GM23248 (cell line): Measurements from ENCODE around the gene SLC4A3. TPM values are rescaled to one million over a fixed set of nuclear protein-coding genes. Genes with fewer than 3 reads are reported as not detected.

Experiments used
- DNase-seq: peaks from one replicate; pipeline ENCODE4 v3.0.0-alpha.2; 2015
- H2AFZ ChIP-seq: fragments of 200-600 bp; sonication (generic); 2 replicates; pipeline ENCODE4 v1.6.1; 2016; ENCODE audit warnings: antibody characterized with exemption
- H3F3A ChIP-seq: fragments of 200-600 bp; sonication (generic); 2 replicates; pipeline ENCODE4 v1.6.1; 2016; ENCODE audit warnings: mild to moderate bottlenecking, antibody characterized with exemption, mixed run types; ENCODE audit not compliant: insufficient read depth
- H3K27ac ChIP-seq: fragments of 200-600 bp; sonication (generic); 2 replicates; pipeline ENCODE4 v1.5.1; 2016; ENCODE audit warnings: mild to moderate bottlenecking
- H3K27me3 ChIP-seq: fragments of 200-600 bp; sonication (generic); replicated peaks from 2 replicates; pipeline ENCODE4 v1.6.1; 2016; ENCODE audit warnings: mild to moderate bottlenecking; ENCODE audit not compliant: insufficient read depth
- H3K36me3 ChIP-seq: fragments of 200-600 bp; sonication (generic); 2 replicates; pipeline ENCODE4 v1.6.1; 2016; ENCODE audit warnings: low read depth, mild to moderate bottlenecking
- H3K4me1 ChIP-seq: fragments of 200-600 bp; sonication (generic); 2 replicates; pipeline ENCODE4 v1.6.1; 2016; ENCODE audit warnings: mild to moderate bottlenecking; ENCODE audit not compliant: insufficient read depth
- H3K4me2 ChIP-seq: fragments of 200-600 bp; sonication (generic); one replicate; pipeline ENCODE4 v1.6.1; 2016; ENCODE audit warnings: mild to moderate bottlenecking; ENCODE audit not compliant: unreplicated experiment
- H3K4me3 ChIP-seq: fragments of 200-600 bp; sonication (generic); 2 replicates; pipeline ENCODE4 v1.5.1; 2016; ENCODE audit warnings: mild to moderate bottlenecking
- H3K79me2 ChIP-seq: fragments of 200-600 bp; sonication (generic); 2 replicates; pipeline ENCODE4 v1.6.1; 2016; ENCODE audit warnings: mild to moderate bottlenecking; ENCODE audit not compliant: insufficient read depth
- H3K9ac ChIP-seq: fragments of 200-600 bp; sonication (generic); 2 replicates; pipeline ENCODE4 v1.6.1; 2016; ENCODE audit warnings: mild to moderate bottlenecking
- H3K9me2 ChIP-seq: fragments of 200-600 bp; sonication (generic); 2 replicates; pipeline ENCODE4 v1.6.1; 2016; ENCODE audit warnings: mixed run types, mild to moderate bottlenecking, moderate library complexity; ENCODE audit not compliant: insufficient read depth
- H3K9me3 ChIP-seq: fragments of 200-600 bp; sonication (generic); one replicate; pipeline ENCODE4 v1.6.1; 2017; ENCODE audit warnings: low read depth
- H4K20me1 ChIP-seq: fragments of 200-600 bp; sonication (generic); 2 replicates; pipeline ENCODE4 v1.6.0; 2016; ENCODE audit not compliant: insufficient read depth
- EZH2 ChIP-seq: fragments of 200-600 bp; sonication (generic); IDR thresholded peaks from 2 replicates; pipeline ENCODE4 v1.6.1; 2018; ENCODE audit warnings: antibody characterized with exemption, mild to moderate bottlenecking; ENCODE audit not compliant: insufficient read depth, poor library complexity, severe bottlenecking
- EZH2phosphoT487 ChIP-seq: fragments of 200-600 bp; sonication (generic); IDR thresholded peaks from 2 replicates; pipeline ENCODE4 v1.6.1; 2018; ENCODE audit warnings: antibody characterized with exemption, moderate library complexity, mild to moderate bottlenecking, low read depth; ENCODE audit not compliant: insufficient read depth
- WGBS, 2 experiments: methylation state at CpG; one replicate each; pipeline ENCODE4 v1.1.6; 2015 to 2017; ENCODE audit warnings: low lambda C conversion rate in 2 of 2, low coverage in 1 of 2; ENCODE audit errors: missing lambda C conversion rate in 2 of 2; 5-methylcytosine and 5-hydroxymethylcytosine counted together
- in situ Hi-C: fragments of 300-500 bp; cut with MboI; formaldehyde crosslinking; loops from 2 replicates; pipeline ENCODE4 v1.15.0; 2020
- polyA plus RNA-seq: library from polyadenylated mRNA; unstranded; fragments of >200 nt; fragmentation: Nextera tagmentation; extraction: Ambion mirVana; gene quantifications from 2 replicates; pipeline ENCODE4 v1.2.1, GENCODE V29; 2016
- total RNA-seq: library from RNA; depleted of rRNA; stranded (reverse); fragments of >200 nt; shearing (Covaris generic); gene quantifications from 2 replicates; pipeline ENCODE4 v1.2.3, GENCODE V29; 2014

The SLC4A3 gene
- total and polyA plus RNA-seq, 2 experiments from 2014 or later, result 0.54 to 0.79 TPM

DNA sequence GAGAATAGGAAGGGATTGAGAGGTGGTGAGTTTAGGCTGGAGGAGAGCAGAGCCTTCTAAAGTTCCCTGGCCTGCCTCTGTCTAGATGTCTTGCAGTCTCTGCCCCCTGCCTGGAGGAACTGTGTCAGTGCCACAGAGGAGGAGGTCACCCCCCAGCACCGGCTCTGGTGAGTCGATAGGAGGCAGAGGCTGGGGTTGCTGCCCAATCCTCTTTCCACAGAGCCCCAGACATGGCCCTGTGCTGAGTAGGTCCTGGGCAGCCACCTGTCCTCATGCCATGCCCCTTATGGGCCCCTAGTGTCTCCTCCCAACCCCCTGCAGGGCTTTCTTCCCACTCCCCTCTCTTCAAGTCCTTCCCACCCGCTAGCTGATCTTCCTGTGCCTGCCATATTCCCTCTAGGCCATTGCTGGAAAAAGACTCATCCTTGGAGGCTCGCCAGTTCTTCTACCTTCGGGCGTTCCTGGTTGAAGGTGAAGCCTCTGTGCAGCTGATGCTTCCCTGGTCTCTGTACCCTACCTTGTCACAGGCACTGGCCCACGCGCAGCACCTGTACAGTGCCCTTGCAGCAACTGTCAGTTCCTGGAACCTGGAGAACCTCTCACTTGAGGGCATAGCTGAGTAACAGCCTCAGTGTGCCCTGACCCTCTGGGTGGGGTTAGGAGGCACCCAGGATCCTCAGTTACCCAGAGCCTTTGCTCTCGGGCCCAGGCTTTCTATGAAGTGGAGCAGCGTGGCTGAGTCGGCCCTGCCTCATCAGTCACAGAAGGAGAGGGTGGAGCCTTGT is 13.2 kb upstream of the SLC4A3 start:
- Histone ChIP-seq H3K27me3 (no peaks in the 10 kb centered on the region), H3K27ac (no peak overlapping the region), H2AFZ (no peak overlapping the region), H3K9me3 (no peaks in the 10 kb centered on the region), H3K36me3 (no peaks in the 10 kb centered on the region), H3K4me3 (no peak overlapping the region), H3K4me2 (no peak overlapping the region), H3K4me1 (no peaks in the 10 kb centered on the region), H3K79me2 (no peaks in the 10 kb centered on the region), H3K9me2 (no peaks in the 10 kb centered on the region), H4K20me1 (no peaks in the 10 kb centered on the region), H3K9ac (no peak overlapping the region), H3F3A (no peaks in the 10 kb centered on the region)
- 89% methylated on average over 11 of the region's 11 CpGs for WGBS, 2 experiments
- TF ChIP-seq EZH2 (no peak), EZH2phosphoT487 (no peak)
- no peak for DNase-seq
- in situ Hi-C loops, result no loop called here

DNA sequence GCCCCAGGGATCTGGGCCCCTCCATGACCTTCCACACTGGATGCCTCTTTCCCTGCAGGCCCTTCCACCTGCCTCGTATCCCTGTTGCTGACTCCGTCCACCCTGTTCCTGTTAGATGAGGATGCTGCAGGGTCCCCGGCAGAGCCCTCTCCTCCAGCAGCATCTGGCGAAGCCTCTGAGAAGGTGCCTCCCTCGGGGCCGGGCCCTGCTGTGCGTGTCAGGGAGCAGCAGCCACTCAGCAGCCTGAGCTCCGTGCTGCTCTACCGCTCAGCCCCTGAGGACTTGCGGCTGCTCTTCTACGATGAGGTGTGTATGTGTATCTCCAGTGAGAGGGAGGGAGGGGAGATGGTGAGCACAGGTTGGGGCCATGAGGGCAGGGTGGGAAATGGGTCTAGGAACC is 12.4 kb upstream of the SLC4A3 start:
- H3K9me3 ChIP-seq, result no peaks in the 10 kb centered on the region
- no peaks in the 10 kb centered on the region for H3F3A ChIP-seq
- in situ Hi-C loops, result no loop called here
- DNase-seq, result no peak
- TF ChIP-seq EZH2phosphoT487 (no peak), EZH2 (no peak)
- no peaks in the 10 kb centered on the region for H3K36me3 ChIP-seq
- 91 to 92% methylated on average over 11 of the region's 11 CpGs for WGBS, 2 experiments
- no peaks in the 10 kb centered on the region for H3K4me1 ChIP-seq
- no peak overlapping the region for H3K4me2 ChIP-seq
- no peaks in the 10 kb centered on the region for H3K79me2 ChIP-seq
- no peak overlapping the region for H3K27ac ChIP-seq
- no peaks in the 10 kb centered on the region for H4K20me1 ChIP-seq
- H3K9me2 ChIP-seq, result no peaks in the 10 kb centered on the region
- no peak overlapping the region for H3K4me3 ChIP-seq
- H2AFZ ChIP-seq, result no peak overlapping the region
- no peaks in the 10 kb centered on the region for H3K27me3 ChIP-seq
- H3K9ac ChIP-seq, result no peak overlapping the region

DNA sequence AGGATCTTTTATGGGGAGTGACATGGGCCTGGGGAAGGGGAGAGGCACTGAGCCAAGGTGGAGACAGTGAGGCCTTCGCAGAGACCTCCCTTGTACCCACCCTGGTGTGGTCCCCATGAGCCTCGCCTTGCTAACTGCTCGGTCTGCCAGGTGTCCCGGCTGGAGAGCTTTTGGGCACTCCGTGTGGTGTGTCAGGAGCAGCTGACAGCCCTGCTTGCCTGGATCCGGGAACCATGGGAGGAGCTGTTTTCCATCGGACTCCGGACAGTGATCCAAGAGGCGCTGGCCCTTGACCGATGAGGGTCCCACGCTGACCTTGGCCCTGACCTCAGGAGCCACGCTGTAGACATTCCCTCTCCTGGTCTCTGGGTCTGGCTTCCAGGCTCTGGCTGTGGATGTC is 11.5 kb upstream of the SLC4A3 start:
- H3K79me2 ChIP-seq, result no peaks in the 10 kb centered on the region
- H4K20me1 ChIP-seq, result no peaks in the 10 kb centered on the region
- H3K9me2 ChIP-seq, result no peaks in the 10 kb centered on the region
- H3K9ac ChIP-seq, result no peak overlapping the region
- no peaks in the 10 kb centered on the region for H3K9me3 ChIP-seq
- H2AFZ ChIP-seq, result no peak overlapping the region
- H3K4me2 ChIP-seq, result no peak overlapping the region
- no peaks in the 10 kb centered on the region for H3K36me3 ChIP-seq
- 83 to 91% methylated on average over 11 of the region's 12 CpGs for WGBS, 2 experiments
- DNase-seq, result no peak
- no peaks in the 10 kb centered on the region for H3K4me1 ChIP-seq
- no peak for TF ChIP-seq EZH2
- TF ChIP-seq EZH2phosphoT487, result no peak
- H3K4me3 ChIP-seq, result no peak overlapping the region
- no peaks in the 10 kb centered on the region for H3K27me3 ChIP-seq
- H3F3A ChIP-seq, result no peaks in the 10 kb centered on the region
- no peak overlapping the region for H3K27ac ChIP-seq
- in situ Hi-C loops, result no loop called here

GRCh38 chr2:219616550-219616949 is 10.9 kb upstream of the SLC4A3 start:
- TF ChIP-seq EZH2phosphoT487 (no peak), EZH2 (no peak)
- Histone ChIP-seq H3K27ac (no peak overlapping the region), H3K27me3 (no peaks in the 10 kb centered on the region), H3K9me2 (no peaks in the 10 kb centered on the region), H3K9me3 (no peaks in the 10 kb centered on the region), H3K9ac (no peak overlapping the region), H3K36me3 (no peaks in the 10 kb centered on the region), H3K4me3 (no peak overlapping the region), H4K20me1 (no peaks in the 10 kb centered on the region), H3K4me1 (no peaks in the 10 kb centered on the region), H3F3A (no peaks in the 10 kb centered on the region), H3K79me2 (no peaks in the 10 kb centered on the region), H2AFZ (no peak overlapping the region), H3K4me2 (no peak overlapping the region)
- DNase-seq, result no peak
- in situ Hi-C loops, result no loop called here
- WGBS, 2 experiments, result 89 to 93% methylated on average over 4 of the region's 4 CpGs

- Histone ChIP-seq H4K20me1 (no peaks in the 10 kb centered on the region), H3K4me3 (no peak overlapping the region), H3K79me2 (no peaks in the 10 kb centered on the region), H2AFZ (no peak overlapping the region), H3K27ac (no peak overlapping the region), H3K9me3 (no peaks in the 10 kb centered on the region), H3F3A (no peaks in the 10 kb centered on the region), H3K4me2 (no peak overlapping the region), H3K27me3 (0 out of 2 replicates have a peak, but pooled peaks cover 5% of the 10 kb centered on the region), H3K9me2 (no peaks in the 10 kb centered on the region), H3K36me3 (no peaks in the 10 kb centered on the region), H3K4me1 (no peaks in the 10 kb centered on the region), H3K9ac (no peak overlapping the region)
- no peak for TF ChIP-seq EZH2
- TF ChIP-seq EZH2phosphoT487, result no peak
- WGBS, 2 experiments, result 87 to 92% methylated on average over 3 of the region's 3 CpGs
- DNase-seq, result no peak
- in situ Hi-C loops, result no loop called here
Measured at GRCh38 chr2:219618733-219619122, 8.7 kb upstream of the SLC4A3 start.
